H9 (cell line): ENCODE results near the gene GNB1L. TPM values are rescaled to one million over a fixed set of nuclear protein-coding genes. Genes with fewer than 3 reads are reported as not detected.

Source experiments
- DNase-seq: peaks from one replicate; pipeline ENCODE4 v3.0.0-alpha.2; 2017
- H2AFZ ChIP-seq: one replicate; pipeline ENCODE4 v1.6.1; 2013; ENCODE audit warnings: mild to moderate bottlenecking, low read length, control low read depth, moderate library complexity
- H2AK5ac ChIP-seq: 2 replicates; pipeline ENCODE4 v1.6.1; 2013; ENCODE audit warnings: low read length, control low read depth, mixed read lengths; ENCODE audit not compliant: insufficient read length
- H2BK120ac ChIP-seq: one replicate; pipeline ENCODE4 v1.6.1; 2013; ENCODE audit warnings: low read depth, mild to moderate bottlenecking, low read length, control low read depth, inconsistent platforms; ENCODE audit not compliant: poor library complexity, severe bottlenecking
- H2BK12ac ChIP-seq: 2 replicates; pipeline ENCODE4 v1.6.1; 2013; ENCODE audit warnings: low read length, control low read depth, mixed read lengths, low read depth; ENCODE audit not compliant: insufficient read length
- H2BK15ac ChIP-seq: 2 replicates; pipeline ENCODE4 v1.6.1; 2013; ENCODE audit warnings: low read depth, low read length, control low read depth
- H2BK20ac ChIP-seq: one replicate; pipeline ENCODE4 v1.6.1; 2013; ENCODE audit warnings: low read depth, mild to moderate bottlenecking, low read length, control low read depth, inconsistent platforms; ENCODE audit not compliant: poor library complexity, severe bottlenecking
- H2BK5ac ChIP-seq: 2 replicates; pipeline ENCODE4 v1.6.1; 2013; ENCODE audit warnings: low read length, control low read depth, mixed read lengths; ENCODE audit not compliant: insufficient read length
- H3K14ac ChIP-seq: 2 replicates; pipeline ENCODE4 v1.6.1; 2013; ENCODE audit warnings: low read length, control low read depth; ENCODE audit not compliant: insufficient read depth
- H3K18ac ChIP-seq: 2 replicates; pipeline ENCODE4 v1.6.1; 2013; ENCODE audit warnings: low read depth, mild to moderate bottlenecking, mixed read lengths, low read length, control low read depth; ENCODE audit not compliant: insufficient read length
- H3K23ac ChIP-seq: 2 replicates; pipeline ENCODE4 v1.6.1; 2013; ENCODE audit warnings: low read length, control low read depth, mixed read lengths, low read depth; ENCODE audit not compliant: insufficient read length
- H3K23me2 ChIP-seq: 2 replicates; pipeline ENCODE4 v1.6.1; 2013; ENCODE audit warnings: low read depth, mild to moderate bottlenecking, mixed read lengths, low read length, control low read depth; ENCODE audit not compliant: insufficient read length, poor library complexity, severe bottlenecking
- H3K27ac ChIP-seq: 2 replicates; pipeline ENCODE4 v1.5.1; 2013; ENCODE audit warnings: low read length, control low read depth, mixed read lengths, low read depth; ENCODE audit not compliant: insufficient read length
- H3K27me3 ChIP-seq: 2 replicates; pipeline ENCODE4 v1.6.1; 2013; ENCODE audit warnings: low read length, control low read depth, inconsistent platforms; ENCODE audit not compliant: insufficient read depth
- H3K4ac ChIP-seq: 2 replicates; pipeline ENCODE4 v1.6.1; 2013; ENCODE audit warnings: low read depth, mild to moderate bottlenecking, control low read depth, inconsistent platforms, low read length, moderate library complexity
- H3K4me1 ChIP-seq: 2 replicates; pipeline ENCODE4 v1.6.1; 2013; ENCODE audit warnings: low read length, control low read depth, inconsistent platforms; ENCODE audit not compliant: insufficient read depth
- H3K4me2 ChIP-seq: 2 replicates; pipeline ENCODE4 v1.6.1; 2013; ENCODE audit warnings: low read length, control low read depth, mixed read lengths; ENCODE audit not compliant: insufficient read length, insufficient read depth
- H3K56ac ChIP-seq: 2 replicates; pipeline ENCODE4 v1.6.1; 2013; ENCODE audit warnings: low read depth, mild to moderate bottlenecking, mixed read lengths, low read length, control low read depth; ENCODE audit not compliant: insufficient read length
- H3K79me1 ChIP-seq: 2 replicates; pipeline ENCODE4 v1.6.1; 2013; ENCODE audit warnings: low read depth, mild to moderate bottlenecking, moderate library complexity, low read length, control low read depth, inconsistent platforms; ENCODE audit not compliant: insufficient read depth, poor library complexity, severe bottlenecking
- H3K79me2 ChIP-seq: 2 replicates; pipeline ENCODE4 v1.6.1; 2013; ENCODE audit warnings: low read length, control low read depth, inconsistent platforms; ENCODE audit not compliant: insufficient read depth
- H3K9ac ChIP-seq: 2 replicates; pipeline ENCODE4 v1.6.1; 2013; ENCODE audit warnings: low read length, control low read depth, mixed read lengths; ENCODE audit not compliant: insufficient read length; ENCODE audit errors: extremely low read depth
- H3K9me3 ChIP-seq: one replicate; pipeline ENCODE4 v1.6.1; 2013; ENCODE audit warnings: low read depth, low read length, inconsistent platforms; ENCODE audit not compliant: control insufficient read depth
- H3T11ph ChIP-seq: one replicate; pipeline ENCODE4 v1.6.1; 2013; ENCODE audit warnings: mild to moderate bottlenecking, low read length, control low read depth, inconsistent platforms
- H4K20me1 ChIP-seq: one replicate; pipeline ENCODE4 v1.6.1; 2013; ENCODE audit not compliant: control insufficient read depth, insufficient read length, insufficient read depth
- H4K5ac ChIP-seq: 2 replicates; pipeline ENCODE4 v1.6.1; 2013; ENCODE audit warnings: low read depth, mild to moderate bottlenecking, mixed read lengths, low read length, control low read depth; ENCODE audit not compliant: insufficient read length
- H4K8ac ChIP-seq: replicated peaks from 2 replicates; pipeline ENCODE4 v1.6.1; 2013; ENCODE audit warnings: low read length, control low read depth, mixed read lengths, low read depth; ENCODE audit not compliant: insufficient read length
- H4K91ac ChIP-seq: 2 replicates; pipeline ENCODE4 v1.6.1; 2013; ENCODE audit warnings: low read depth, mild to moderate bottlenecking, moderate library complexity, mixed read lengths, low read length, control low read depth; ENCODE audit not compliant: insufficient read length
- H3K27ac Mint-ChIP-seq, 3 experiments: 2 replicates in 2 of 3; 3 replicates in 1 of 3; pipeline ENCODE4 v1.8.0; 2020 to 2021; ENCODE audit warnings: mixed read lengths in 3 of 3, mild to moderate bottlenecking in 1 of 3, moderate library complexity in 1 of 3
- H3K27me3 Mint-ChIP-seq: 2 replicates; pipeline ENCODE4 v1.8.0; 2021; ENCODE audit warnings: low read depth, mild to moderate bottlenecking, moderate library complexity, mixed read lengths
- H3K36me3 Mint-ChIP-seq, 3 experiments: 2 replicates in 2 of 3; 3 replicates in 1 of 3; pipeline ENCODE4 v1.8.0; 2020 to 2021; ENCODE audit warnings: low read depth in 3 of 3, mixed read lengths in 3 of 3; ENCODE audit not compliant: insufficient read depth in 1 of 3
- H3K4me1 Mint-ChIP-seq, 2 experiments: 2 replicates each; pipeline ENCODE4 v1.8.0; 2020; ENCODE audit warnings: mixed read lengths in 2 of 2
- H3K4me3 Mint-ChIP-seq, 2 experiments: 2 replicates in 1 of 2; 3 replicates in 1 of 2; pipeline ENCODE4 v1.8.0; 2020 to 2021; ENCODE audit warnings: mild to moderate bottlenecking in 2 of 2, mixed read lengths in 2 of 2, moderate library complexity in 1 of 2
- H3K9me3 Mint-ChIP-seq, 2 experiments: 2 replicates in 1 of 2; 3 replicates in 1 of 2; pipeline ENCODE4 v1.8.0; 2020; ENCODE audit warnings: mild to moderate bottlenecking in 2 of 2, mixed read lengths in 2 of 2, moderate library complexity in 1 of 2
- CTCF ChIP-seq: fragments of 200-600 bp; sonication (generic); conservative IDR thresholded peaks from 3 replicates; pipeline ENCODE4 v1.8.0; 2021; ENCODE audit warnings: antibody characterized with exemption, mild to moderate bottlenecking
- WGBS: extraction: QIAGEN DNeasy Blood & Tissue Kit; methylation state at CpG from one replicate; pipeline ENCODE4 v1.1.7; 2013; ENCODE audit warnings: missing lambda C conversion rate, low lambda C conversion rate, mixed read lengths; ENCODE audit not compliant: insufficient read length; ENCODE audit errors: extremely low coverage; 5-methylcytosine and 5-hydroxymethylcytosine counted together
- total RNA-seq: library from RNA; stranded (reverse); gene quantifications from 2 replicates; pipeline ENCODE4 v1.2.1, GENCODE V29; 2021

Gene GNB1L
- total RNA-seq, 1 experiment from 2014 or later = 22.4 TPM

GRCh38 chr22:19876314-19876940, 21.8 kb upstream of the GNB1L start:
- Histone ChIP-seq H4K91ac (no peak overlapping the region), H3K79me2 (no peaks in the 10 kb centered on the region; the same call in 1 of the 2 replicates), H2BK15ac (no peak overlapping the region), H3K18ac (no peak overlapping the region), H2BK120ac (no peak overlapping the region), H3K9me3 (no peaks in the 10 kb centered on the region), H3K4me1 (peaks cover 2% of the 10 kb centered on the region; the same call in 1 of the 2 replicates), H2AFZ (no peak overlapping the region), H3T11ph (no peak overlapping the region), H3K56ac (no peak overlapping the region), H4K8ac (no peak overlapping the region), H3K23ac (no peak overlapping the region), H2BK12ac (no peak overlapping the region), H2BK5ac (no peak overlapping the region), H2BK20ac (no peak overlapping the region), H3K23me2 (no peaks in the 10 kb centered on the region), H4K20me1 (no peaks in the 10 kb centered on the region), H3K4ac (no peak overlapping the region), H2AK5ac (no peak overlapping the region), H3K27me3 (no peaks in the 10 kb centered on the region), H3K9ac (no peak overlapping the region), H4K5ac (no peak overlapping the region), H3K27ac (no peak overlapping the region), H3K79me1 (no peaks in the 10 kb centered on the region), H3K4me2 (no peak overlapping the region), H3K14ac (no peak overlapping the region)
- WGBS = no CpG with 5 or more reads among the region's 21 CpGs
- Mint-ChIP-seq H3K9me3 (no peaks in the 10 kb centered on the region), H3K36me3 (no peaks in the 10 kb centered on the region), H3K27me3 (no peaks in the 10 kb centered on the region), H3K27ac (no peak overlapping the region), H3K4me1 (peaks cover 20 to 21% of the 10 kb centered on the region in 2 experiments), H3K4me3 (no peak overlapping the region)
- DNase-seq = no peak
- TF ChIP-seq CTCF = no peak
